ENCODE measurements around the gene GPRIN3.

GRCh38 chr4:89266128-89266527 is 41.5 kb downstream of the GPRIN3 start:
- TF ChIP-seq ZNF350 (tag by site-specific recombination; IDR thresholded peaks at IDR 0.05) (no peak), CTCF (tag by site-specific recombination; IDR thresholded peaks at IDR 0.05) (no peak)

Measured in HEK293 (cell line).